Fibroblast of the aortic adventitia (primary cell): Measurements from ENCODE around the gene ABLIM1. TPM values are rescaled to one million over a fixed set of nuclear protein-coding genes. Genes with fewer than 3 reads are reported as not detected.

Experiments used
- DNase-seq: peaks from one replicate; pipeline ENCODE4 v3.0.0-alpha.2; 2010; ENCODE audit warnings: low read depth
- H3K4me3 ChIP-seq: 2 replicates; pipeline ENCODE4 v1.5.1; 2011; ENCODE audit warnings: low read depth, mild to moderate bottlenecking, control low read depth, low read length, moderate library complexity
- CTCF ChIP-seq: IDR thresholded peaks from 2 replicates; pipeline ENCODE4 v1.5.1; 2011; ENCODE audit warnings: mild to moderate bottlenecking, low read length, control low read depth, inconsistent platforms; ENCODE audit not compliant: insufficient read depth
- total RNA-seq: library from RNA; depleted of rRNA; stranded (reverse); fragments of >200 nt; gene quantifications from 2 replicates; pipeline ENCODE4 v1.2.3, GENCODE V29; 2012; ENCODE audit warnings: low replicate concordance

The ABLIM1 gene
- total RNA-seq, 1 donor: 36.1 TPM

DNA sequence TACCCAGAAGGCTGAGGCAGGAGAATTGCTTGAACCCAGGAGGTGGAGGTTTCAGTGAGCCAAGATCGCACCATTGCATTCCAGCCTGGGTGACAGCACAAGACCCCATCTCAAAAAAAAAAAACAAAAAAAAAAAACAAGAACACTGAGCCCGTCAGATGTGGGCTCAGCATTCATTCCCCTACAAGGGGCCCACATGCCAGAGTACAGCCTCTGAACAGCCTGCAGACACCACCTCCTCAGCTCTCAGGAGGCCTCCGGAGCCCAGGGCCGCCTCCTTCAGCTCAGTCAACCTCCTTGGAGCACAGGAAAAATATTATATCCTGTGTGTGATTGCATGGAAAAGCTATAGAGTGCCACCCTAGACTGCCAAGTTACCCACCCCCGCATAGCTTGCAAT is 112.3 kb downstream of the ABLIM1 start:
- H3K4me3 ChIP-seq: no peak overlapping the region
- no peak for TF ChIP-seq CTCF
- DNase-seq: no peak

- DNase-seq: no peak
- H3K4me3 ChIP-seq: no peak overlapping the region
- TF ChIP-seq CTCF: no peak
Measured at GRCh38 chr10:114545071-114545470, 113.0 kb downstream of the ABLIM1 start.

- no peak overlapping the region for H3K4me3 ChIP-seq
- DNase-seq: no peak
- no peak for TF ChIP-seq CTCF
Measured at GRCh38 chr10:114544045-114544659, 113.9 kb downstream of the ABLIM1 start.

DNA sequence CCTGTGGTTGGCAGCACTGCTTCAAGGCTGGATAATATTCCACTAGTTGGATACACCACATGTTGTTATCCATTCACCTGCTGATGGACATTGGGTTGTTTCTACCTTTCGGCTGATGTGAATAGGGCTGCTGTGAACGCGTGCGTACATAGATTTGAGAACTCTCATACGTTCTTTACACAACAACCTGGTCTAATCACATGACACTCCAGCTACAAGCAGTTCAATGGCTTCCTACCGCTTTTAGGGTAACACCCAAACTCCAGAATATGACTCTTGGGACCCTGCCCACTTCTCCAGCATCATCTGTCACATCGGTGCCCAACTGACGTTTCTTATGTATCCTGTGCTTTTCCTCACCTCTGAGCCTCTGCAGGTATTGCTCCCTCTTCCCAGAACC is 114.6 kb downstream of the ABLIM1 start:
- no peak for TF ChIP-seq CTCF
- H3K4me3 ChIP-seq: no peak overlapping the region
- no peak for DNase-seq

DNA sequence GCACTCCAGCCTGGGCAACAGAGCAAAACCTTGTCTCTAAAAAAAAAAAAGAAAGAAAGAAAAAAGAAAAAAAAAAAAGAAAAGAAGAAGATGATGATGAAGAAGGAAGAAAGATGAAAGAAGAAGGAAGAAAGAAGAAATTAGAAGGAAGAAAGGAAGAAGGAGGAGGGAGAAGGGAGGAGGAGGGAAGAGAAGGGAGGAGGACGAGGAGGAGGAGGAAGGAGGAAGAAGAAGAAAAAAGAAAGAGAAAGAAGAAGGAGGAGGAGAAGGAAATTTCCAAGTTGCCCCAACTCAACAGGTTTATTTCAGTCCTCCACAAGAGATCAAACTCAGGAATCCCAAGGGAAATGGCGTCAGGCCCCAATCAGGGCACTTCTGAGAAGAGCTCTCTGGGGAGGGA is 115.7 kb downstream of the ABLIM1 start:
- DNase-seq: no peak
- TF ChIP-seq CTCF: no peak
- H3K4me3 ChIP-seq: no peak overlapping the region

DNA sequence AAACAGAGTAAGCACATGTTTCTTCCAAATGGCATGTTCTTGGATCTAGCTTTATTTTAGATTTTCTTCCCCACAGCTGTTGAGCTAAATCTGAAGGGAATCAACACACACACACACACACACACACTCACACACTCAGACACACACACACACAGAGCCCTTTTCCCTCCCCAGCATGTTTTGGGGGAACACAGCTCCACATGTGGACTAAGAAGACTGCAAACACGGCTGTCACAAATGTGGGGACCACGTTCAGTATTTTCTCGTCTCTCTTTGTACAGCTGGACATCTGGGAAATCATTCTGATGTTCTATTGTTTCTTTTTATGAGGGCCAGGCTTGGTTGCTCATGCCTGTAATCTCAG is 116.3 kb downstream of the ABLIM1 start:
- DNase-seq: no peak
- no peak overlapping the region for H3K4me3 ChIP-seq
- no peak for TF ChIP-seq CTCF

DNA sequence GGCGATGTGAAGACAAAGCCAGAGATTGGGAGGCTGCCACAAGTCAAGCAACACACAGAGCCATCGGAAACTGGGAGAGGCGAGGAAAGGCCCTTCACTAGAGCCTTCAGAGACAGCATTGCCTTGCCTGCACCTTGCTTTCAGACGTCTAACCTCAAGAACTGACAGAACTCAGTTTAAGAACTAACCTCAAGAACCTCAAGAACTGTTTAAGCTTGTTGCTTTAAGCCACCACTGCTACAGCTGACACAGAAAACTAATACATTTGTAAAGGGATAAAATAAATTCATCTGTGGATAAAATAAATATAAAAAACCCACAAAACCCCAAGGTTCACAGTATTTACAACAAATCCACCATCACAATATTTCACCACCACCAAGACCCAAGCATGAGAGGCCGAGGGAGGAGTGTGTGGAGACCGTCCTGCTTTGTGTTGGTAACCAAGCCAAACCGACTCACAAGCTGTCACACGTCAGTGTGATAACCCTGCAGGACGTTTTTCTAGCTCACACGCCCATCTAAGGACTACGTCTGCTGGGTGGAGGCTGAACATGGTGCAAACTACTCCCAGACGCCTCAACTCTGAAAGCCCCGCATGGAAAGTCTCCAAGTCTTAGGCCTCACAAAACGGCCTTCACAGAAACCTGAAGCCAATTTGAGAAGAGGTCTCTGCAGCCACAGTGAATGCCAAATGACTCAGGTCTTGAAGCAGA is 116.8 kb downstream of the ABLIM1 start:
- TF ChIP-seq CTCF: no peak
- no peak overlapping the region for H3K4me3 ChIP-seq

More for the DNA sequence above, 116.8 kb downstream of the ABLIM1 start:
- peak; percentile 99 for DNase-seq
